Body of pancreas (tissue), 4 donors: ENCODE data around the gene PLEKHO1. TPM values are rescaled to one million over a fixed set of nuclear protein-coding genes. Genes with fewer than 3 reads are reported as not detected.
"Not testable (repeated sequence)": the region's sequence is repeated elsewhere in the genome, so short reads cannot be mapped to it uniquely, and the experiment has no call there.

ENCODE experiments used
- ATAC-seq: fragments of 150-250 bp; one replicate; pipeline ENCODE4 v1.9.1; 2016
- DNase-seq, 4 donors: peaks; one replicate each; pipeline ENCODE4 v3.0.0-alpha.2; 2019
- H3K27ac ChIP-seq, 4 donors: fragments of 200-600 bp; sonication (generic); 1 replicate in 3 of 4; 2 replicates in 1 of 4; pipeline versions ENCODE4 v1.5.1 to v1.6.1; 2016 to 2019; ENCODE audit warnings: mild to moderate bottlenecking in 1 of 4, mixed read lengths in 1 of 4, moderate library complexity in 1 of 4
- H3K27me3 ChIP-seq, 2 donors: fragments of 200-600 bp; sonication (generic); one replicate each; pipeline ENCODE4 v1.6.0; 2016; ENCODE audit warnings: mild to moderate bottlenecking in 1 of 2
- H3K36me3 ChIP-seq, 2 donors: fragments of 200-600 bp; sonication (generic); replicated peaks in 1 of 2; 2 replicates each; pipeline ENCODE4 v1.5.1; 2016; ENCODE audit warnings: low read depth in 2 of 2; ENCODE audit not compliant: insufficient read depth in 1 of 2
- H3K4me1 ChIP-seq: fragments of 200-600 bp; sonication (generic); one replicate; pipeline ENCODE4 v1.6.0; 2016
- H3K4me3 ChIP-seq, 2 donors: fragments of 200-600 bp; sonication (generic); 1 replicate in 1 of 2; 2 replicates in 1 of 2; pipeline ENCODE4 v1.5.1; 2016 to 2019
- H3K9me3 ChIP-seq, 3 donors: fragments of 200-600 bp; sonication (generic); 1 replicate in 2 of 3; 2 replicates in 1 of 3; pipeline ENCODE4 v1.5.1; 2016
- CTCF ChIP-seq, 7 experiments: fragments of 450-650 bp in 4 of 7; fragments of 200-600 bp in 3 of 7; sonication (generic) in 3 of 7; IDR thresholded peaks; one replicate each; pipeline ENCODE4 v1.5.1; 2016 to 2019; ENCODE audit warnings: antibody characterized with exemption in 7 of 7
- POLR2A ChIP-seq, 3 donors: fragments of 450-650 bp; IDR thresholded peaks; one replicate each; pipeline ENCODE4 v1.6.1; 2016; ENCODE audit warnings: antibody characterized with exemption in 3 of 3, mild to moderate bottlenecking in 2 of 3
- WGBS, 2 donors: methylation state at CpG; one replicate each; pipeline ENCODE4 v1.1.5; 2017; 5-methylcytosine and 5-hydroxymethylcytosine counted together
- intact Hi-C: fragments of 100-400 bp; cut with DNase I; formaldehyde crosslinking; loops from one replicate; pipeline ENCODE4 v1.15.1; 2023
- total RNA-seq, 2 donors: library from RNA; depleted of rRNA; stranded (reverse); fragments of >200 nt; gene quantifications; one replicate each; pipeline ENCODE4 v1.1.0, GENCODE V29; 2016

PLEKHO1 gene
- total RNA-seq, 2 donors from 2014 or later: 5.3 to 7.0 TPM

- no peak for DNase-seq
- H3K27me3 ChIP-seq: no peaks in the 10 kb centered on the region
- no peak overlapping the region for H3K4me3 ChIP-seq
- H3K27ac ChIP-seq: no peak overlapping the region
- no peaks in the 10 kb centered on the region for H3K36me3 ChIP-seq
- intact Hi-C loops: no loop called here
- H3K4me1 ChIP-seq: no peaks in the 10 kb centered on the region
- TF ChIP-seq POLR2A (IDR thresholded peaks at IDR 0.05) (no peak), CTCF (IDR thresholded peaks at IDR 0.05) (no peak)
- ATAC-seq: no peak
- no peaks in the 10 kb centered on the region for H3K9me3 ChIP-seq
- WGBS, 2 donors: 92 to 94% methylated on average over 1 of the region's 1 CpG
Observed at GRCh38 chr1:150134537-150134936, 15.2 kb upstream of the PLEKHO1 start.

- H3K36me3 ChIP-seq, H3K4me3 ChIP-seq, H3K4me1 ChIP-seq, DNase-seq, H3K27ac ChIP-seq, ATAC-seq, intact Hi-C loops, H3K27me3 ChIP-seq, H3K9me3 ChIP-seq: not testable (repeated sequence)
- WGBS, 2 donors: 96 to 99% methylated on average over 6 of the region's 6 CpGs
Observed at GRCh38 chr1:150135400-150135799, 14.3 kb upstream of the PLEKHO1 start.

GRCh38 chr1:150138044-150138443 lies 11.7 kb upstream of the PLEKHO1 start:
- intact Hi-C loops: no loop called here
- no peaks in the 10 kb centered on the region for H3K9me3 ChIP-seq
- H3K36me3 ChIP-seq: no peaks in the 10 kb centered on the region
- H3K4me1 ChIP-seq: no peaks in the 10 kb centered on the region
- no peaks in the 10 kb centered on the region for H3K27me3 ChIP-seq
- 76 to 80% methylated on average over 5 of the region's 5 CpGs for WGBS, 2 donors
- no peak overlapping the region for H3K4me3 ChIP-seq
- no peak for ATAC-seq
- TF ChIP-seq CTCF (IDR thresholded peaks at IDR 0.05) (no peak), POLR2A (IDR thresholded peaks at IDR 0.05) (no peak)
- no peak overlapping the region for H3K27ac ChIP-seq
- no peak for DNase-seq

- intact Hi-C loops: no loop called here
- no peak overlapping the region for H3K27ac ChIP-seq
- H3K4me1 ChIP-seq: no peaks in the 10 kb centered on the region
Observed at GRCh38 chr1:150141452-150141851, 8.3 kb upstream of the PLEKHO1 start.

GRCh38 chr1:150142083-150142482 lies 7.6 kb upstream of the PLEKHO1 start:
- intact Hi-C loops: no loop called here
- Histone ChIP-seq H3K27ac (no peak overlapping the region), H3K36me3 (no peaks in the 10 kb centered on the region), H3K27me3 (no peaks in the 10 kb centered on the region), H3K4me1 (no peaks in the 10 kb centered on the region), H3K4me3 (no peak overlapping the region), H3K9me3 (no peaks in the 10 kb centered on the region)
- ATAC-seq (no peak), DNase-seq (no peak)
- TF ChIP-seq POLR2A (IDR thresholded peaks at IDR 0.05): no peak
- TF ChIP-seq CTCF (IDR thresholded peaks at IDR 0.05): no peak

More at GRCh38 chr1:150141452-150141851, 8.3 kb upstream of the PLEKHO1 start:
- no peak overlapping the region for H3K4me3 ChIP-seq
- no peaks in the 10 kb centered on the region for H3K9me3 ChIP-seq
- DNase-seq (no peak), ATAC-seq (no peak)
- no peak for TF ChIP-seq POLR2A (IDR thresholded peaks at IDR 0.05)
- no peak for TF ChIP-seq CTCF (IDR thresholded peaks at IDR 0.05)
- no peaks in the 10 kb centered on the region for H3K27me3 ChIP-seq
- no peaks in the 10 kb centered on the region for H3K36me3 ChIP-seq
